ENCODE results near the gene RREB1. TPM values are rescaled to one million over a fixed set of nuclear protein-coding genes. Genes with fewer than 3 reads are reported as not detected.

The RREB1 gene
- total and polyA plus RNA-seq, 7 donors = 6.0 to 31.9 (median 20.7) TPM

DNA sequence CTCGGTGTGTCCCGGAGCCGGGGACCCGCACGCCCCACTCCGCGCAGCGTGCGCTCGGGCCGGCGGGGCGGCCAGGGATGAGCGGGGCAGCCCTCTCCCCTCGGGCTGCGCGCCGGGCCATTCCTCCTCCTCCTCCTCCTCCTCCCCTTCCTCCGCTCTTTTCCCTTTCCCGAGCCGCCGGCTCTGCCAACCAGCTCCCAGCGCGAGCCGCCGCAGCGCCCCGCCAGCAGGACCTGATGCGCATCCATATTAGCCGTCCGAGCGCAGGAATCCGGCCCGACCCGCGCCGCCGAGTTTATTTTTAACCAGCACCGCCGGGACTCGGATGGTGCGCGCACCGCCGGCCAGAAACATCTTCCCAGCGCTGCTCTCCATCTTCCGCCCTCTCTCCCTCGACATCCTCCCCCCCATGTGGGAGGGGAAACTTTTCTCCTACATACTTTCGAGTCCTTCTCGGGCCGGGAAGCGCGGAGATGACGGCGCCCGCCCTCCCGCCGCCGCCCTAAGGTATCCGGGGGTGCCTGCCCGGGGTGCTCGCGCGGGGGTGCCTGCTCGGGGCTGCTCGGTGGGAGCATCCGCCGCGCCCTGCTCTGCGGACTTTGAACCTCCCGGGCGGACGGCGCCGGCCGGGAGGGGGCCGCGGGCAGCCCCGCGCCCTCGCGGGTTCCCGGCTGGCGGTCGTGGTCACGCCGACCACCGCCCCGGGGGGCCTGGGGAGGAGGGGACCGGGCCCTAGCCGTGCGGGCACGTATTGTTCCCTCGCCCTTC, 619 bp downstream of the RREB1 start:
- Histone ChIP-seq H3K27ac (peak overlapping the region; percentile 95 to 98 (median 96)), H3K36me3 (no peaks in the 10 kb centered on the region), H3K4me3 (peak overlapping the region; percentile 80 to 96 (median 88)), H3K27me3 (no peaks in the 10 kb centered on the region), H3K9me3 (no peaks in the 10 kb centered on the region), H3K4me1 (peaks cover 0 to 50% (median 32%) of the 10 kb centered on the region in 4 donors)
- TF ChIP-seq POLR2A (IDR thresholded peaks at IDR 0.05) (peak in 1 of 2 donors; percentile 12), EP300 (IDR thresholded peaks at IDR 0.05) (no peak), CTCF (IDR thresholded peaks at IDR 0.05) (no peak), POLR2AphosphoS5 (IDR thresholded peaks at IDR 0.05) (peak; percentile 29 to 57 (median 40))
- peak; percentile 85 for DNase-seq
- 0% methylated on average over 94 of the region's 94 CpGs for WGBS, 2 donors
- intact Hi-C loops (cut with DNase I) = loop anchor here (2.0 to 5.0 kb wide), 4 partner anchors 38 to 431 kb away; no protein-coding TSS in a partner anchor

- H3K27me3 ChIP-seq = no peaks in the 10 kb centered on the region
- 0% methylated on average over 86 of the region's 86 CpGs for WGBS, 2 donors
- no peaks in the 10 kb centered on the region for H3K9me3 ChIP-seq
- no peaks in the 10 kb centered on the region for H3K36me3 ChIP-seq
- intact Hi-C loops (cut with DNase I) = loop anchor here (2.0 to 5.0 kb wide), 4 partner anchors 38 to 432 kb away; no protein-coding TSS in a partner anchor
- TF ChIP-seq CTCF (IDR thresholded peaks at IDR 0.05) = no peak
- peak in 3 of 4 donors; percentile 41 to 76 (median 63) for TF ChIP-seq POLR2AphosphoS5 (IDR thresholded peaks at IDR 0.05)
- H3K27ac ChIP-seq = peak overlapping the region; percentile 95 to 98 (median 96)
- H3K4me1 ChIP-seq = peaks cover 0 to 58% (median 39%) of the 10 kb centered on the region in 4 donors
- peak overlapping the region; percentile 80 to 96 (median 88) for H3K4me3 ChIP-seq
- DNase-seq = peak; percentile 91
These were observed 1.4 kb downstream of the RREB1 start for GRCh38 chr6:7108964-7109836.

DNA sequence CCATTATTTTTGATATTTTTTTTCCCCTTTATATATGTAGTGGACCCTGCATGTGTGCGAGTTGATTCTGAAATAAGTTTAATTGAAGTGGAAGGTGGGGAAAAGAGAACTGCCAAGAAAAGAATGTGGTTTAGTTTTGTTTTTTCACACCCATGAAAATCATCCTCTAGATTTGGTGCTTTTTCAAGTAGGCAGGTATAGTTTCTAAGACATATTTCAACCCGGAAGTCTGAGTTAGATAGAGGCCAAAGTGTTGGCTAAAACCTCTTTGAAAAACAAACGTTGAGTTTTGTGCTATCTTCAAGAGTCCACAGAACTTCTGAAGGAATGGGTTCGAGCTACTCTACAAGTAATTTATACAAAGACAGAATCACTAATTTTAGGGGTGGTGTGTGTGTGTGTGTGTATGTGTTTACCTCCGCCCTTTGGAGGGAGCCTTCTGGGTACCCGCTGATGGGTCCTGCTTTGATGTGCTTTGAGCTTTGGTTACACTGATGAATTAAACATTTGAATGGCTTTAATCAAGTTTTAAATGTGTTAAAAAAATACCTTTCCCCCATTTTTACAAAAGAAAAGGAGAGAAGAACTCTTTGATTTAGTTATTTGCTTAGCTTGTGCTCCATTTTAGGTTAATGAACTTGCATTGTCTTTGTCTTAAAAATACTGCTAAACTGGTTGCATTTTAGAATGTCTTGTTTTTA, 2.5 kb downstream of the RREB1 start:
- Histone ChIP-seq H3K27ac (peak overlapping the region; percentile 95 to 98 (median 96)), H3K36me3 (no peaks in the 10 kb centered on the region), H3K27me3 (no peaks in the 10 kb centered on the region), H3K9me3 (no peaks in the 10 kb centered on the region), H3K4me3 (peak overlapping the region in 2 of 4 donors; percentile 80 to 96), H3K4me1 (peaks cover 0 to 69% (median 49%) of the 10 kb centered on the region in 4 donors)
- intact Hi-C loops (cut with DNase I) = no loop called here
- DNase-seq = no peak
- TF ChIP-seq POLR2A (IDR thresholded peaks at IDR 0.05) (no peak), CTCF (IDR thresholded peaks at IDR 0.05) (no peak), EP300 (IDR thresholded peaks at IDR 0.05) (no peak), POLR2AphosphoS5 (IDR thresholded peaks at IDR 0.05) (no peak)
- 41 to 61% methylated on average over 6 of the region's 6 CpGs for WGBS, 2 donors

GRCh38 chr6:7111095-7111690, 3.4 kb downstream of the RREB1 start:
- intact Hi-C loops (cut with DNase I) = no loop called here
- Histone ChIP-seq H3K27me3 (no peaks in the 10 kb centered on the region), H3K36me3 (no peaks in the 10 kb centered on the region), H3K4me1 (peaks cover 0 to 78% (median 59%) of the 10 kb centered on the region in 4 donors), H3K27ac (peak overlapping the region; percentile 3 to 95 (median 53)), H3K4me3 (no peak overlapping the region), H3K9me3 (no peaks in the 10 kb centered on the region)
- WGBS, 2 donors = 69 to 84% methylated on average over 4 of the region's 4 CpGs
- DNase-seq = no peak
- TF ChIP-seq CTCF (IDR thresholded peaks at IDR 0.05) (no peak), EP300 (IDR thresholded peaks at IDR 0.05) (no peak), POLR2A (IDR thresholded peaks at IDR 0.05) (no peak), POLR2AphosphoS5 (IDR thresholded peaks at IDR 0.05) (no peak)

Data from sigmoid colon (tissue), 7 donors.